HL-60/S4 (cell line): Measurements from ENCODE around the gene FAM149A.

Experiments
- in situ Hi-C: fragments of 300-500 bp; cut with MboI; formaldehyde crosslinking; loops from 2 replicates; pipeline ENCODE4 v1.14.3; 2022; ENCODE audit warnings: low sequenced_read_pairs

FAM149A gene

GRCh38 chr4:186104114-186104889 lies at the start of gene FAM149A:
FAM149A (plus strand) TSS chr4:186104704.
- in situ Hi-C loops: no loop called here

- in situ Hi-C loops: no loop called here
Observed at GRCh38 chr4:186058253-186058979, 46.1 kb upstream of the FAM149A start.

GRCh38 chr4:186058980-186059316 lies 45.6 kb upstream of the FAM149A start:
- in situ Hi-C loops: no loop called here

- in situ Hi-C loops: no loop called here
Observed at GRCh38 chr4:186061921-186062320, 42.6 kb upstream of the FAM149A start.

- in situ Hi-C loops: no loop called here
Observed at GRCh38 chr4:186067757-186068385, 36.6 kb upstream of the FAM149A start.

- in situ Hi-C loops: no loop called here
Observed at GRCh38 chr4:186068581-186069348, 35.7 kb upstream of the FAM149A start, which contains the start of gene TLR3. TLR3 (plus strand) TSS chr4:186069156; CDS start chr4:186076620, 7,464 bp downstream.

- in situ Hi-C loops: no loop called here
Observed at GRCh38 chr4:186069729-186070128, 34.8 kb upstream of the FAM149A start.

- in situ Hi-C loops: no loop called here
Observed at GRCh38 chr4:186072516-186072915, 32.0 kb upstream of the FAM149A start.

- in situ Hi-C loops: no loop called here
Observed at GRCh38 chr4:186074189-186074588, 30.3 kb upstream of the FAM149A start.

- in situ Hi-C loops: no loop called here
Observed at GRCh38 chr4:186078981-186079638, 25.4 kb upstream of the FAM149A start.

- in situ Hi-C loops: no loop called here
Observed at GRCh38 chr4:186079694-186080093, 24.8 kb upstream of the FAM149A start.

- in situ Hi-C loops: no loop called here
Observed at GRCh38 chr4:186081202-186081807, 23.2 kb upstream of the FAM149A start.

- in situ Hi-C loops: no loop called here
Observed at GRCh38 chr4:186082221-186082620, 22.3 kb upstream of the FAM149A start.

- in situ Hi-C loops: no loop called here
Observed at GRCh38 chr4:186088523-186088922, 16.0 kb upstream of the FAM149A start.

GRCh38 chr4:186092296-186092695 lies 12.2 kb upstream of the FAM149A start:
- in situ Hi-C loops: no loop called here

GRCh38 chr4:186095406-186095805 lies 9.1 kb upstream of the FAM149A start:
- in situ Hi-C loops: no loop called here

- in situ Hi-C loops: no loop called here
Observed at GRCh38 chr4:186096681-186097165, 7.8 kb upstream of the FAM149A start.

GRCh38 chr4:186097386-186097785 lies 7.1 kb upstream of the FAM149A start:
- in situ Hi-C loops: no loop called here

- in situ Hi-C loops: no loop called here
Observed at GRCh38 chr4:186102931-186103330, 1.6 kb upstream of the FAM149A start.
